Osteocyte (in vitro differentiated cells): ENCODE measurements around the gene SPACA1. TPM values are rescaled to one million over a fixed set of nuclear protein-coding genes. Genes with fewer than 3 reads are reported as not detected.

Experiments
- DNase-seq: peaks from one replicate; pipeline ENCODE4 v3.0.0; 2021; ENCODE audit warnings: mixed read lengths; ENCODE audit not compliant: unreplicated experiment; ENCODE audit errors: extremely low spot score
- H3K27ac Mint-ChIP-seq: one replicate; pipeline ENCODE4 v1.8.0; 2021; ENCODE audit warnings: mild to moderate bottlenecking, mixed read lengths; ENCODE audit not compliant: unreplicated experiment
- H3K27me3 Mint-ChIP-seq: one replicate; pipeline ENCODE4 v1.8.0; 2021; ENCODE audit warnings: mixed read lengths; ENCODE audit not compliant: unreplicated experiment
- H3K36me3 Mint-ChIP-seq: one replicate; pipeline ENCODE4 v1.8.0; 2021; ENCODE audit warnings: mixed read lengths; ENCODE audit not compliant: unreplicated experiment
- H3K4me1 Mint-ChIP-seq: one replicate; pipeline ENCODE4 v1.8.0; 2021; ENCODE audit warnings: mixed read lengths; ENCODE audit not compliant: unreplicated experiment
- H3K4me3 Mint-ChIP-seq: one replicate; pipeline ENCODE4 v1.8.0; 2021; ENCODE audit warnings: mild to moderate bottlenecking, moderate library complexity, mixed read lengths; ENCODE audit not compliant: unreplicated experiment
- H3K9me3 Mint-ChIP-seq: one replicate; pipeline ENCODE4 v1.8.0; 2021; ENCODE audit warnings: mixed read lengths; ENCODE audit not compliant: unreplicated experiment
- total RNA-seq: library from RNA; stranded (reverse); gene quantifications from 2 replicates; pipeline ENCODE4 v1.2.1, GENCODE V29; 2021
- TF ChIP-seq, protein P1 (sequence below): fragments of 200-600 bp; sonication (generic); IDR thresholded peaks from 2 replicates; pipeline ENCODE4 v1.5.0; 2021; ENCODE audit warnings: antibody characterized with exemption, mild to moderate bottlenecking, moderate library complexity

Gene SPACA1
- total RNA-seq, 1 donor from 2014 or later, result not detected

DNA sequence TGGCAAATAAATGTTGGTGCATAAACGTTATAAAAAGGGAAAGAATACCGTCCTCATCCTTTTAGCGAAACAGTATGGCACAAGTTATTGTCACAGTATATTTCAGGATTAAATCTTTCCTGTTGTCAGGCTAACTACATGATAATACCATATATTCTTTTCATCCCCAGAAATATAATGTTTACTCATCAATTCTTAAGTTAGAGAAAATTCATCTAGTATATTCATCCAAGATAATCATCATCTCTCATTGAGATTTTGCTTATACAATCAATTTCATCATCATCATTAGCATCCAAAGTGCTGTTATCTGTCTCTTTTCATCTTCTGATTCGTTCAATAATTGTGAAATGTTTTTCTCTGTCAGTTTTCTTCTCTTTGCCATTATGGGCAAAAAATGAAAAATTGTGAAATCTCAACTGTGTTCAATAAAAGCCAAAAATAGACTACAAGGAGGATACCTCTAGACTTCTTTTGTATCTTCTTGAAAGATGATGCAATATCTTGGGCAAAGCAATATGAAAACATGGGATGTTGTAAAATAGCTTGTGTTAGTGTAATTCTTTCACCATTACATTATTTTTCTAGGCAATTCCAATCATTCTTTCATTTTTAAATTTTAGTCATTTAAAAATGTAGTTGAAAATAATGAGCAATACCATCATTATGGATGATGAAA lies 2.6 kb downstream of the SPACA1 start:
- TF ChIP-seq, protein P1, sequence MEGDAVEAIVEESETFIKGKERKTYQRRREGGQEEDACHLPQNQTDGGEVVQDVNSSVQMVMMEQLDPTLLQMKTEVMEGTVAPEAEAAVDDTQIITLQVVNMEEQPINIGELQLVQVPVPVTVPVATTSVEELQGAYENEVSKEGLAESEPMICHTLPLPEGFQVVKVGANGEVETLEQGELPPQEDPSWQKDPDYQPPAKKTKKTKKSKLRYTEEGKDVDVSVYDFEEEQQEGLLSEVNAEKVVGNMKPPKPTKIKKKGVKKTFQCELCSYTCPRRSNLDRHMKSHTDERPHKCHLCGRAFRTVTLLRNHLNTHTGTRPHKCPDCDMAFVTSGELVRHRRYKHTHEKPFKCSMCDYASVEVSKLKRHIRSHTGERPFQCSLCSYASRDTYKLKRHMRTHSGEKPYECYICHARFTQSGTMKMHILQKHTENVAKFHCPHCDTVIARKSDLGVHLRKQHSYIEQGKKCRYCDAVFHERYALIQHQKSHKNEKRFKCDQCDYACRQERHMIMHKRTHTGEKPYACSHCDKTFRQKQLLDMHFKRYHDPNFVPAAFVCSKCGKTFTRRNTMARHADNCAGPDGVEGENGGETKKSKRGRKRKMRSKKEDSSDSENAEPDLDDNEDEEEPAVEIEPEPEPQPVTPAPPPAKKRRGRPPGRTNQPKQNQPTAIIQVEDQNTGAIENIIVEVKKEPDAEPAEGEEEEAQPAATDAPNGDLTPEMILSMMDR, result no peak
- H3K36me3 Mint-ChIP-seq, result no peaks in the 10 kb centered on the region
- DNase-seq, result no peak
- H3K27ac Mint-ChIP-seq, result no peak overlapping the region
- peaks cover 2% of the 10 kb centered on the region for H3K27me3 Mint-ChIP-seq
- peaks cover 5% of the 10 kb centered on the region for H3K9me3 Mint-ChIP-seq
- no peaks in the 10 kb centered on the region for H3K4me1 Mint-ChIP-seq
- H3K4me3 Mint-ChIP-seq, result no peak overlapping the region

DNA sequence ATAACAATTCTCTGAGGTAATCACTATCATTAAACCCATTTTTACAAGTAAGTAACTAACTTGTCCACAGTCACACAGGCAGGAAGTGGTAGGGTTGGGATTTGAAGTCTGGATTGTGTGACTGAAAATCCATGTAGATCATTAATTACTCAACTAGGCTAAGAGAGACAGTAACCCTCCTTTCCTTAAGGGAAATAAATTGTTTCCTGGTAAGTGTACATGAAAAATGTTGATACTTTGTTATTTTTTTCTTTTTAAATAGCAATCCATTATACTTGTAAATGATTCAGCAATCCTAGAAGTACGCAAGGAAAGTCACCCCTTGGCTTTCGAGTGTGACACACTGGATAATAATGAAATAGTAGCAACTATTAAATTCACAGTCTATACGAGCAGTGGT lies 11.6 kb downstream of the SPACA1 start:
- H3K4me1 Mint-ChIP-seq, result no peaks in the 10 kb centered on the region
- no peak overlapping the region for H3K27ac Mint-ChIP-seq
- H3K4me3 Mint-ChIP-seq, result no peak overlapping the region
- DNase-seq, result no peak
- no peaks in the 10 kb centered on the region for H3K9me3 Mint-ChIP-seq
- peaks cover 4% of the 10 kb centered on the region for H3K27me3 Mint-ChIP-seq
- H3K36me3 Mint-ChIP-seq, result no peaks in the 10 kb centered on the region
- TF ChIP-seq, protein P1, result no peak

DNA sequence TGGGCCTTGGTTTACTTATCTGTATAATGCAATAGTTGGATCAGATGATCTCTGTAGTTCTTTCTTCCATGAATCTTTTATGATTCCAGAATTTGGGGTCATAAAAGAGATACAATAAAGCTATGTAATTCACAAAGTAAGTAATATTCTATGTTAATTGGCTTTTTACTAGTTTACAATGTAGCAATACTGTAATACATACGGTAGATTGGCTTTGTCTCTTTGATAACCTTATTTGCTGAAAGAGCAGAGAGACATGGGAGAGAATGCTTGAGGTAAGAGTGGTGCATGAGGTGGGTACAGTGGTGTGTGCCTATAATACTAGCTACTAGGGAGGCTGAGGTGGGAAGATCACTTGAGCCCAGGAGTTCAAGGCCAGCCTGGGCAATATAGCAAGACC lies 14.7 kb downstream of the SPACA1 start:
- Mint-ChIP-seq H3K4me3 (no peak overlapping the region), H3K4me1 (no peaks in the 10 kb centered on the region), H3K9me3 (no peaks in the 10 kb centered on the region), H3K36me3 (no peaks in the 10 kb centered on the region), H3K27ac (no peak overlapping the region), H3K27me3 (peaks cover 2% of the 10 kb centered on the region)
- TF ChIP-seq, protein P1, result no peak
- DNase-seq, result no peak

DNA sequence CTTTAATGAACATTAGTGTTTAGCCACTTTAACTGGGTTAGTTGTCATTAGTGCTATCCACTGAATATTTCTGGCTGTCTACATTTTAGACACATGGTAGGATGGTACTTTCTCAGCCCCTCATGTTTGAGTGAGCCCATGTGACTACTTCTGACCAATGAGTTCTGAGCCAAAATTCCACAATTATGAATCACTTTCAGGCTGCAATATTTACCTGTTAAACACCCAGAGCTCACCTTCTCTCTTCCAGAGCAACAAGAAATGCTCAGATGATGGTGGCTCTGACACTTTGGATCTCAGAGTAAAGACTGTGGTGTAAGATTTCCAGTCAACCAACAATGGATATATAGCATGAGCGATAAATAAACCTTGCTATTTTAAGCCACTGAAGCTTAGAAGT lies 24.8 kb downstream of the SPACA1 start:
- Mint-ChIP-seq H3K27me3 (no peaks in the 10 kb centered on the region), H3K9me3 (no peaks in the 10 kb centered on the region), H3K4me3 (no peak overlapping the region), H3K27ac (no peak overlapping the region), H3K36me3 (no peaks in the 10 kb centered on the region), H3K4me1 (no peaks in the 10 kb centered on the region)
- no peak for DNase-seq
- TF ChIP-seq, protein P1, result no peak

DNA sequence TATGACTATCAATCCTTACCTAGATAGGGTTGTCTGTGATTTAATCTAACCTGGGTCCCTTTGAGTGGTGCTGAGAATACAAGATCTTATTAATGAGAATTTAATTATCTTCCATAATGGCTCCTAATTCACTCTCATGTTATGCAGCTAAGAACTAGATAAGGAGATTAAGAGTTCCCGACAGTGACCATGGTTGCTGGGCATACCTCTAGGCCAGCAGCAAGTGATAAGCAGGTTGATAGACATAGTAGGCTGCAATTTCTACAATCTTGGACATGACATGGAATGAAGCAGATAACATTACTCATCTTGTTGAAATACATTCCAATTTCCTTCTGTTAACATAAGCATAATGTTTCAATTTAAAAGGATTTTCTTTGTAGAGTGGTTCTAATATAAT lies 27.1 kb downstream of the SPACA1 start:
- Mint-ChIP-seq H3K4me3 (no peak overlapping the region), H3K36me3 (no peaks in the 10 kb centered on the region), H3K4me1 (no peaks in the 10 kb centered on the region), H3K27ac (no peak overlapping the region), H3K27me3 (no peaks in the 10 kb centered on the region), H3K9me3 (no peaks in the 10 kb centered on the region)
- no peak for DNase-seq
- TF ChIP-seq, protein P1, result no peak
